NT2/D1 (cell line): Measurements from ENCODE around the gene BTAF1.

Experiments used
- YY1 ChIP-seq: IDR thresholded peaks from 2 replicates; pipeline ENCODE4 v1.6.1; 2011; ENCODE audit not compliant: insufficient read length, insufficient read depth
- ZNF274 ChIP-seq: IDR thresholded peaks from 2 replicates; pipeline ENCODE4 v1.6.1; 2011; ENCODE audit warnings: mild to moderate bottlenecking, low read depth, low read length

- TF ChIP-seq ZNF274 (no peak), YY1 (no peak)
Measured at GRCh38 chr10:92074126-92074887, 150.7 kb downstream of the BTAF1 start.
